ENCODE measurements around the gene SRSF12. TPM values are rescaled to one million over a fixed set of nuclear protein-coding genes. Genes with fewer than 3 reads are reported as not detected.

Gene SRSF12
- total and polyA plus RNA-seq, 2 experiments from 2014 or later: 5.6 to 5.7 TPM

DNA sequence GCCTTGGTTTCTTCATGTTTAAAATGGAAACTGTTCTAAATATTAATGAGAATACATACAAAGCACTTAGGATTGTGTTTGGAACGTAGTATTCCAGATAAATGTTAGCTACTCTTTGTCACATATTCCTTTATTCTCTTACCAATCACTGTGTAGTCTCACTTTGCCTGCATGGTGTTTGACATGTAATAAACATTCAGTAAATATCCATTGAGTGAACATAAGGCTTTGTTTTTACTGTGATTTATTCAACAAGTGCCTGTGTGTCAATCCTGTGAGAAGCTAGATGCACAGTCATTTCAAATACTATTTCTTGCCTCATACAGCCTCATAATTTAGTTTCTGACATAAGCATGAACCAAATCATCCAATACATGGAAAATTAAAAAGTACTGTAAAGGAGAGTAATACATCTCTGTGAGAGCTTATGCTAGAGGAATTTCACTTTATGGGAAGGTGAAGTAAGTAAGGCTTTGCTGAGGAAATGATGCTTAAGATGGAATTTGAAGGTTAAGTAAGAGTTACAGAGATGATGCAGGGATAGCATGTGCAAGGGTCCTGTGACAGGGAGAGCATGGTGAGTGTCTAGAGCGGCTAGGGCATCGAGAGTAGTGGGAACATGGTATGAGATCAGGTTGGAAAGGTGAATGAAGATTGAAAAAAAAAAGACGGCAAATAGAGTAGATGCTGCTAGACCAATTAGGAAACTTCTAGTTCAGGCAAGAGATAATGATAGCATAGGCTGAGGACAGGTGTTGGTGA is 42.6 kb upstream of the SRSF12 start:
- H3K9me2 ChIP-seq (replicated peaks; ENCODE audit: insufficient read depth): no peaks in the 10 kb centered on the region
- no peaks in the 10 kb centered on the region for H4K20me1 ChIP-seq (ENCODE audit: insufficient read depth, poor library complexity, severe bottlenecking)
- H3K27ac ChIP-seq: no peak overlapping the region
- no peaks in the 10 kb centered on the region for H3K36me3 ChIP-seq (replicated peaks; ENCODE audit: insufficient read depth, low read depth)
- 96% methylated on average over 4 of the region's 4 CpGs for WGBS (ENCODE audit: low lambda C conversion rate, missing lambda C conversion rate)
- no peaks in the 10 kb centered on the region for H3K9me3 ChIP-seq (ENCODE audit: low read depth)
- no peak overlapping the region for H3K4me2 ChIP-seq
- no peak for DNase-seq (ENCODE audit: low spot score)
- no peak overlapping the region for H3K4me3 ChIP-seq
- H3K27me3 ChIP-seq: no peaks in the 10 kb centered on the region
- H2AFZ ChIP-seq: no peak overlapping the region
- H3K79me2 ChIP-seq: peaks cover 3% of the 10 kb centered on the region
- TF ChIP-seq EZH2phosphoT487 (IDR thresholded peaks at IDR 0.05; ENCODE audit: low read depth, severe bottlenecking, unreplicated experiment): no peak
- no peak for TF ChIP-seq EZH2 (IDR thresholded peaks at IDR 0.05; ENCODE audit: borderline replicate concordance)
- no peak for TF ChIP-seq CTCF (IDR thresholded peaks at IDR 0.05; ENCODE audit: poor library complexity)
- H3K4me1 ChIP-seq (ENCODE audit: insufficient read depth): no peaks in the 10 kb centered on the region

DNA sequence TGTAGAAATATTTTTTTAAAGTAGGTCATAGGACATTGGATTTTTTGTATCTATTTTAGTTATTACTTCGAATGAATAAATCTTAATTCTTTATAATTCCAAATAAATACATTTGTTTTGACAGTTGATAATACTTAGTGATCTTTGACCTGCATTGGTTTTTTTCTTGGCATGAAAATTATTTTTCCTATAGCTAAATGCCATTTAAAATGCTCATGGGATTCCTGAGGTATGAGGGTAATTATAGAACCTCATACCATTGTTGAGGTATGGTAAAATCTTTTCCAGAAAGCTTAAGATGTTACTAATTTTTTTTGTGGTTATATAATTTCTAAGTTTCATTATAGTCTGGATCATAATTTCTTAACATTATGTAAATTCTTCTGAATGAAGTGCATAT is 36.3 kb upstream of the SRSF12 start:
- H3K79me2 ChIP-seq: peaks cover 9% of the 10 kb centered on the region
- DNase-seq (ENCODE audit: low spot score): no peak
- no peak overlapping the region for H3K4me3 ChIP-seq
- no peak overlapping the region for H3K4me2 ChIP-seq
- no peak overlapping the region for H3K27ac ChIP-seq
- TF ChIP-seq EZH2phosphoT487 (IDR thresholded peaks at IDR 0.05; ENCODE audit: low read depth, severe bottlenecking, unreplicated experiment) (no peak), EZH2 (IDR thresholded peaks at IDR 0.05; ENCODE audit: borderline replicate concordance) (no peak), CTCF (IDR thresholded peaks at IDR 0.05; ENCODE audit: poor library complexity) (no peak)
- WGBS (ENCODE audit: low lambda C conversion rate, missing lambda C conversion rate): 97% methylated on average over 1 of the region's 1 CpG
- H4K20me1 ChIP-seq (ENCODE audit: insufficient read depth, poor library complexity, severe bottlenecking): no peaks in the 10 kb centered on the region
- no peaks in the 10 kb centered on the region for H3K36me3 ChIP-seq (replicated peaks; ENCODE audit: insufficient read depth, low read depth)
- no peaks in the 10 kb centered on the region for H3K27me3 ChIP-seq
- H3K4me1 ChIP-seq (ENCODE audit: insufficient read depth): peaks cover 5% of the 10 kb centered on the region
- no peaks in the 10 kb centered on the region for H3K9me2 ChIP-seq (replicated peaks; ENCODE audit: insufficient read depth)
- H3K9me3 ChIP-seq (ENCODE audit: low read depth): no peaks in the 10 kb centered on the region
- no peak overlapping the region for H2AFZ ChIP-seq

- H3K4me2 ChIP-seq: peak overlapping the region; percentile 96
These were observed 30.3 kb upstream of the SRSF12 start for GRCh38 chr6:89148016-89148750.

More at GRCh38 chr6:89148016-89148750, 30.3 kb upstream of the SRSF12 start:
- no peaks in the 10 kb centered on the region for H4K20me1 ChIP-seq (ENCODE audit: insufficient read depth, poor library complexity, severe bottlenecking)
- peaks cover 17% of the 10 kb centered on the region for H3K79me2 ChIP-seq
- H3K36me3 ChIP-seq (replicated peaks; ENCODE audit: insufficient read depth, low read depth): no peaks in the 10 kb centered on the region
- H3K9me3 ChIP-seq (ENCODE audit: low read depth): no peaks in the 10 kb centered on the region
- H3K27ac ChIP-seq: no peak overlapping the region
- 84% methylated on average over 15 of the region's 17 CpGs for WGBS (ENCODE audit: low lambda C conversion rate, missing lambda C conversion rate)
- H3K4me3 ChIP-seq: no peak overlapping the region
- no peak overlapping the region for H2AFZ ChIP-seq
- H3K9me2 ChIP-seq (replicated peaks; ENCODE audit: insufficient read depth): no peaks in the 10 kb centered on the region
- no peak for DNase-seq (ENCODE audit: low spot score)
- peaks cover 7% of the 10 kb centered on the region for H3K4me1 ChIP-seq (ENCODE audit: insufficient read depth)
- TF ChIP-seq EZH2 (IDR thresholded peaks at IDR 0.05; ENCODE audit: borderline replicate concordance): no peak
- no peak for TF ChIP-seq CTCF (IDR thresholded peaks at IDR 0.05; ENCODE audit: poor library complexity)
- no peak for TF ChIP-seq EZH2phosphoT487 (IDR thresholded peaks at IDR 0.05; ENCODE audit: low read depth, severe bottlenecking, unreplicated experiment)
- H3K27me3 ChIP-seq: no peaks in the 10 kb centered on the region
